ENCODE data around the gene CCNG1. TPM values are rescaled to one million over a fixed set of nuclear protein-coding genes. Genes with fewer than 3 reads are reported as not detected.
A peak's percentile ranks its signal among the peaks of the same experiment; 100 is the strongest.

Gene CCNG1
- polyA plus RNA-seq, 6 donors from 2014 or later, result 71.2 to 148 (median 94.1) TPM

GRCh38 chr5:163478126-163478981 lies 41.0 kb downstream of the CCNG1 start:
- Mint-ChIP-seq H3K27ac (no peak overlapping the region), H3K9me3 (peaks cover 0 to 3% (median 0%) of the 10 kb centered on the region in 7 donors), H3K4me3 (no peak overlapping the region), H3K36me3 (no peaks in the 10 kb centered on the region), H3K4me1 (no peaks in the 10 kb centered on the region), H3K27me3 (no peaks in the 10 kb centered on the region)
- DNase-seq (no peak), ATAC-seq (ENCODE audit: low read depth in 2 of 2) (no peak)

GRCh38 chr5:163478982-163479271 lies 41.5 kb downstream of the CCNG1 start:
- H3K36me3 Mint-ChIP-seq, result no peaks in the 10 kb centered on the region
- no peaks in the 10 kb centered on the region for H3K27me3 Mint-ChIP-seq
- H3K4me3 Mint-ChIP-seq, result no peak overlapping the region
- ATAC-seq (ENCODE audit: low read depth in 2 of 2) (no peak), DNase-seq (no peak)
- H3K9me3 Mint-ChIP-seq, result peaks cover 0 to 3% (median 0%) of the 10 kb centered on the region in 7 donors
- H3K27ac Mint-ChIP-seq, result peak overlapping the region in 1 of 6 donors; percentile 3
- H3K4me1 Mint-ChIP-seq, result no peaks in the 10 kb centered on the region

- no peak overlapping the region for H3K27ac Mint-ChIP-seq
- H3K27me3 Mint-ChIP-seq, result no peaks in the 10 kb centered on the region
- no peaks in the 10 kb centered on the region for H3K9me3 Mint-ChIP-seq
- no peaks in the 10 kb centered on the region for H3K36me3 Mint-ChIP-seq
- ATAC-seq (ENCODE audit: low read depth in 2 of 2), result no peak
- H3K4me3 Mint-ChIP-seq, result no peak overlapping the region
- H3K4me1 Mint-ChIP-seq, result no peaks in the 10 kb centered on the region
- no peak for DNase-seq
Observed at GRCh38 chr5:163489055-163489744, 51.8 kb downstream of the CCNG1 start.

GRCh38 chr5:163489745-163490075 lies 52.3 kb downstream of the CCNG1 start:
- Mint-ChIP-seq H3K27ac (no peak overlapping the region), H3K4me3 (no peak overlapping the region)

More at GRCh38 chr5:163489745-163490075, 52.3 kb downstream of the CCNG1 start:
- Mint-ChIP-seq H3K4me1 (no peaks in the 10 kb centered on the region), H3K9me3 (no peaks in the 10 kb centered on the region), H3K27me3 (no peaks in the 10 kb centered on the region), H3K36me3 (no peaks in the 10 kb centered on the region)
- DNase-seq (no peak), ATAC-seq (ENCODE audit: low read depth in 2 of 2) (no peak)

Other genes with a start within 250 kb of the CCNG1 start
- gene NUDCD2, start 22.5 kb downstream of the CCNG1 start, polyA plus RNA-seq (ENCODE audit: low read depth in 6 of 6), result 10 to 100 TPM; 36.9 to 48.6 (median 42.7) TPM
- gene HMMR, start 23.0 kb downstream of the CCNG1 start, polyA plus RNA-seq (ENCODE audit: low read depth in 6 of 6), result 1 to 10 TPM in 2 of 6 donors, under 1 TPM in 3, not detected in 1; 0.38 to 1.3 (median 0.92) TPM
- gene MAT2B, start 68.0 kb downstream of the CCNG1 start, polyA plus RNA-seq (ENCODE audit: low read depth in 6 of 6), result 100 to 1,000 TPM; 282 to 501 (median 341) TPM

All from naive B cell (primary cell).